Stimulated activated CD4-positive, alpha-beta T cell treated with anti-CD3 and anti-CD28 coated beads, Interleukin-15, amount 100 ng/mL, for 1 hour (primary cell): ENCODE data around the gene CCDC9B.

Source experiments
- DNase-seq, 2 donors: peaks; one replicate each; pipeline ENCODE4 v3.0.0-alpha.2; 2020; ENCODE audit warnings: low read depth in 1 of 2, low spot score in 1 of 2

The CCDC9B gene

GRCh38 chr15:40310001-40310959 lies 30.5 kb downstream of the CCDC9B start:
- DNase-seq, result no peak

GRCh38 chr15:40309344-40309862 lies 31.3 kb downstream of the CCDC9B start:
- no peak for DNase-seq

DNA sequence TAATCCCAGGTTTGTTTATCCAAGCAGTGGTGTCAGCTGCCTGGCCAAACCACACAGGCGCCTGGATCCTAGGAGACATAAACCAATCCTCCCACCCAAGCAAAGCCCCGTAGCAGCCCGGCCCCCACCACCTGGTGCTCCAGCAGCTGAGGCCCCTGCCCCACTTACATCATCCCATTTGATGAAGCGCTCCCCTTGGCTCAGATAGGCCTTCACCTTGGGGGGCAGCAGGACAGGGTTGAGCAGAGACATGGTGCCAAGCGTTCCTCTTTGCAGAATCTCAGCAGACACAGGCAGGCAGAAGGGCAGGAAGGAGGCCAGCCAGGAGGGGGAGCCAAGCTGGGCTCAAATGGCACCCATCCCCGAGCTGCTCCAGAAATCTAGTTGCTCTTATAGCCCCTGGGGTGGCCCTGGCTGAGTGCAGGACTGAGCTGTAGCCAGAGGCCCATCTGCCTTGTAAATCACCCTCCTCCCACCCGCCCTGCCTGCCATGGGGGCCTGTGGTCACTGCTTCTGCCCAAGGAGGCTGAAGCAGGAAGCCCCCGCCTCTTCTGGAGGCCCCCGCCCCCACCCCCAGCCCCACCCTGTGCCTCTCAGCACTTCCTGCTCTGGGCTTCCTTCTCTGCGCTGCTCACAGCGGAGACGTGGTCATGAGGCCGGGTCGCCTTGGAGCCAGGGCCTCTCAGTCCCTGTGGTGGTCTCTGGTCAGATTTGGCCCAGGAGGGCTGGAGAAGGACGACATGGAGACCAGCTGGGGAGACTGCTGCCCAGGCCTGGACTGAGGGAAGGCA lies 33.1 kb downstream of the CCDC9B start, which contains the start of gene PLCB2:
Gene PLCB2 (minus strand): TSS at position 515 of the 791 bp plus-strand sequence. CDS start 263 bp downstream, at position 252.
- DNase-seq, result peak; percentile 48 to 54

- no peak for DNase-seq
These were observed 33.8 kb downstream of the CCDC9B start for GRCh38 chr15:40306908-40307307.

- no peak for DNase-seq
These were observed 34.4 kb downstream of the CCDC9B start for GRCh38 chr15:40306371-40306770.

GRCh38 chr15:40305281-40305680 lies 35.5 kb downstream of the CCDC9B start:
- DNase-seq, result no peak

DNA sequence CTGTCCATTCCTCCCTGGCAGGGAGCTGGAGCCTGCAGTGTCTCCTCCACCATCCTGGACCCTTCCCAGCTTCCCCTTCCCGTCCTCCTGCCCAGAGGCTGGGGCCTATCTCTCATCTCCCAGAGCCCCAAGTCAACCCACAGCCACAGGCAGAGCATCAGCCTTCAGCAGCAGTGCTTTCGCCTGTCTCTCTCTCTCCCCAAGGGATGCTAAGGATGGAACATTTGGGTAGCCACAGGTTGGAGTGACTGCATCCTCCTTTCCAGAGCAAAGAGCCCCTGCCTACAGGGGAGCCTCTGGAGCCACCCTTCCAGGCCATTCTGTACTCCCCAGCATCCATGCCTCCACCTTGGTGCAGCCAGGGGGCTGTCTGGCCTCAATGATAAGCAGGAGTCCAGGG lies 37.2 kb downstream of the CCDC9B start:
- DNase-seq, result no peak

DNA sequence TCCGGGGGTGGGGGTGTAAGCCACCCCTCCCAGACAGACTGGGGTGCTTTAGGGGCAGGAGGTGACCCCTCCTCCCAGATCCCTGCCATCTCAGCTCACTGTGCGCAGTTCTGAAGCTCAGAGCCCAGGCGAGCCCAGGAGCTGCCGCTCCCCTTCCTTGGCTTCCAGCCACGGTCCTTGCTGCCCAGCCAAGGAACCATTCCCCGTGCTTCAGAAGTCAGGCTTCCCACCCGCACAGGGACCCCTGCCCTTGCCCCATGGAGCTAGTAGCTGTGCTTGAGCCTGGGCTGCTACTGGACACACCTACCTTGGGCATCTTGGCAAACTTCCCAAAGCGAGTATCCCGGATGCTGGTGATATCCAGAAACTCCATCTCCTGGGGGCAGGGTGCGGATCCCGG lies 37.8 kb downstream of the CCDC9B start:
- DNase-seq, result no peak

DNA sequence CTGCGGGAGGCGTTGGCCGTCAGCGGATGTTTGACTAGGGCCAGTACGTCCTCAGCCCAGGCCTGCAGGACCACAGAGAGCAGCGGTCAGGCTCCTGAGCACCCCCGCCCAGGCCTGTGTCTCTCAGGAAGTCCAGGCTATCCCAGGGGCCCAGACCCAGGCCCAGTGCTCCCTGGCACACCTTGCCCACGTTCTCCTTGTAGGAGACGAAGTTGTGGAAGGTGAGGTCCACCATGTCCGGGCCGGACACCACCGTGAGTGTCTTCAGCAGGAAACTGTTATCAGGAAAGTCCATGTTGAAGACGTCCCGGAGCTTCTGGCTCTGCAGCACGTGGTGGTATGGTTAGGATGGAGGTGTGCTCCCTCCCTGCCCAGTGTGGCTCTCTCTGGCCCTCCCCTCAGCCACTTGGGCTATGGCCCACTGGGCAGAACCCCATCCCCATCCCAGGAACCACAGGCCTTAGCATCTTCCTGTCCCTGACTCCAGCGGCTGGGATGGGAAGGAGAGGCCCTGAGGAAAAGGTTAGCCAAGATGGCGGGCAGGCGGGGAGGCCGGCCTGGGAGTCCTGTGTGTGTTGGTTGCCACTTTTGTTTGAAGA lies 38.4 kb downstream of the CCDC9B start:
- DNase-seq, result no peak

GRCh38 chr15:40301467-40302179 lies 39.1 kb downstream of the CCDC9B start:
- no peak for DNase-seq

GRCh38 chr15:40300771-40301170 lies 40.0 kb downstream of the CCDC9B start:
- DNase-seq, result no peak

- DNase-seq, result no peak
These were observed 40.4 kb downstream of the CCDC9B start for GRCh38 chr15:40300367-40300766.

GRCh38 chr15:40298216-40298935 lies 42.4 kb downstream of the CCDC9B start:
- DNase-seq, result no peak

DNA sequence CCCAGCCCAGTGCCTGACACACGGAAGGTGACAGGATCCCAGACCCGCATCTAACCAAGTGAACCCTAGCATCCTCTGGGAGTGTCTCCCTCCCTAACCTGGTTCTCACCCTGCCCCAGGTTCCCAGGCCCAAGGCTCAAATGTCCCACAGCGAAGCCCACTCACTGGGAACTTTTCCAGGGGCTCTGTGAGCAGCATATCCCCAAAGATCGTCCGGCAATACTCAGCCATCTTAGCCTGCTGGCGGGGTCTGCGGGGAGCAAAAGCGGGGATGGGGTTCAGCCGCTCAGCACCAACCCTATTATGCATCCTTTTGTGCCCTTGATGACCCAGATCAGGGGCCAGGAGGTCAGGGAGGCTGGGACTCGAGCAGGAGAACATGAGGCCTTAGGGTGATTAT lies 43.4 kb downstream of the CCDC9B start:
- DNase-seq, result no peak

- no peak for DNase-seq
These were observed 44.0 kb downstream of the CCDC9B start for GRCh38 chr15:40296561-40297230.

DNA sequence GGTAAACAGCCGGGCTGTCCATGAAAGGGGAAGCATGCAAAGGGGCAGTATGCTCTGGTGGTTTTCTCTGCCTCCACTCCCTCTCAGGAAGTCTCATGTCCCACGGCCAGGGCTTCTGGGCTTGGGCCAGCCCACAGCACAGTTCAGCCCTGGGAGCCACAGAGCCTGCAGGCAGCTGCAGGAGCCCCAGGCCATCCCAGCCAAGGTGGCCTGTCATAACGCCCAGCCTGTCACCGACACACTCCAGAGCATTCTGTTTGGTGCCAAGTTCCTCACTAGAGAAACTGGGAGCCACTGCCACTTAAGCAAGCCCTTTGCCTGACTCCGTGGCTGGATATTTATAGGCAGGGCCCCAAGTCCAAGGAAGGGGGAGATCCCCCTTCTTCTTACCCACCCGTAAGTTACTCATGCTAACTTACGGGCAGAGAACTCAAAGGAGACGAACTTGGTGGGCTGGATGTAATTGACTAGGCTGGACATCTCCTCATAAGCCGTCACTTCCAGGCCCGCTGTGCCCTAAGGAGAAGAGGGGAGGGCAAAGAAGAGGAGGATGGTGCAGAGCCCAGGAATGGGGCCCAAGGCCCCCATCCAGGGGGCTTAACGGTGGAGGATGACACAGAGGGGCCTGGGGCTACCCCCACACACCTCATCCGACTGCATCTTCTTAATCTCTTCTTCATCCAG lies 44.7 kb downstream of the CCDC9B start:
- no peak for DNase-seq

- DNase-seq, result no peak
These were observed 45.4 kb downstream of the CCDC9B start for GRCh38 chr15:40295297-40295696.

- no peak for DNase-seq
These were observed 46.5 kb downstream of the CCDC9B start for GRCh38 chr15:40293905-40294895.
